ENCODE data around the gene ALDOB. TPM values are rescaled to one million over a fixed set of nuclear protein-coding genes. Genes with fewer than 3 reads are reported as not detected.

The ALDOB gene
- not detected in 2 replicates for total RNA-seq

DNA sequence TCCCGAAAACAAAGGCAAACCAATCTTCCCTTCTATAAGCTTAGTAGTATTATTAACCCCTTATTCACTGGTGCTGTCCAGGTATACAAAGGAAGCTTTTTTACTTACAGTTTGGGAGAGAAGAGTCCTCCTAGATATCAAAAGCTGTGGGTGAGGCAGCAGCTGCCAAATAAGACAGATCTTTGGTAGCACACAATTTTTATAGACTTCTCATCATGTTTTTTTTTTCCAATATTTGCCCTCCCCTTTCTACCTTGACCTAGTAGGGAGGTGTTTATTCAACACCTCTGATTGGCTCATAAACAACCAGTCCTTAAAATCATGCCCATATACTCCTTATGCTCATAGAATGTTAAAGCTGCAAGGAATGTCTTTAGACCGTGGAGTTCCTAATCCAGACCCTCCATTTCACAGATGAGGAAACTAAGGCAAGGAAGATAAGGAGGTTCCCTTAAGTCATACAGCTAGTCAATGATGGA, at the start of gene ALDOB:
Gene ALDOB (minus strand): TSS at position 174 of the 479 bp plus-strand sequence. CDS start 4,887 bp downstream, outside the sequence.

GRCh38 chr9:101398068-101398929, 37.3 kb downstream of the ALDOB start, which contains the start of the genes MRPL50 and ZNF189:
TSS of gene MRPL50 (minus strand) at chr9:101398618. CDS start at chr9:101398592, 26 bp downstream.
TSS of gene ZNF189 (plus strand) at chr9:101398851. CDS start at chr9:101399157, 306 bp downstream.

GRCh38 chr9:101384873-101385536, 50.6 kb downstream of the ALDOB start, which contains the start of gene BAAT:
TSS of gene BAAT (minus strand) at chr9:101385006. CDS start at chr9:101371404, 13,602 bp downstream.

Other genes starting within 250 kb of the ALDOB start
- gene BAAT, start 50.8 kb downstream of the ALDOB start, total RNA-seq = 0.07 TPM in 1 of 2 replicates, not detected in the other
- 8.3 and 9.4 TPM in 2 replicates for gene MRPL50, start 37.2 kb downstream of the ALDOB start, total RNA-seq
- gene ZNF189, start 36.9 kb downstream of the ALDOB start, total RNA-seq = 12.6 and 17.5 TPM in 2 replicates
- gene RNF20, start 98.1 kb upstream of the ALDOB start, total RNA-seq = 26.3 and 36.2 TPM in 2 replicates
- gene PPP3R2, start 159.2 kb upstream of the ALDOB start, total RNA-seq = not detected in 2 replicates

All from smooth muscle cell of the pulmonary artery (primary cell).